ENCODE data around the gene DMXL1.

The DMXL1 gene

GRCh38 chr5:119270960-119271757 lies 200.3 kb downstream of the DMXL1 start:
- no peak overlapping the region for H3K4me3 ChIP-seq (ENCODE audit: low read depth, low read length)
- no peak for TF ChIP-seq CTCF (IDR thresholded peaks at IDR 0.05; ENCODE audit: low read depth, low read length)

GRCh38 chr5:119271758-119272730 lies 201.2 kb downstream of the DMXL1 start:
- no peak overlapping the region for H3K4me3 ChIP-seq (ENCODE audit: low read depth, low read length)
- TF ChIP-seq CTCF (IDR thresholded peaks at IDR 0.05; ENCODE audit: low read depth, low read length): no peak

DNA sequence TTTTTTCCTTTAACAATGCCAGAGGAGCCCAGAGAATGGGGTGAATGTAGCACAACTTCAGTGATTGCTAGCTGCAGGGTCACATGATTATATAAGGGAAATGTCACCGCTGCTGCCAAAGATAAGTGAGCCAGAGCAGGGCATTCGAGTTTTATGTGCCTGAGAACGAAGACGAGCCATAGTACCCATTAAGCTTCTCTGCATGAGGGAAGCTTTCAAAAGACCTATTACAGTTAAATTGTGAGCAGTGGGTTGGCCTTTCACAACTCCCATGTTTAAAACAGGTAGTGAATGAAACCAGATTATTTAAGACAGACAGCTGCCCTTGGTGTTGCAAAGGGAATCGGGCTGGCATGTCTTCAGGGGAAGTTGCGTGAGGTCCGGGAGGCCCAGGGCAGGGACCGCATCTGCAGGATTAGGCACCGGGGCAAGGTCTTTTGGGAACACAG lies 202.5 kb downstream of the DMXL1 start:
- no peak overlapping the region for H3K4me3 ChIP-seq (ENCODE audit: low read depth, low read length)
- no peak for TF ChIP-seq CTCF (IDR thresholded peaks at IDR 0.05; ENCODE audit: low read depth, low read length)

DNA sequence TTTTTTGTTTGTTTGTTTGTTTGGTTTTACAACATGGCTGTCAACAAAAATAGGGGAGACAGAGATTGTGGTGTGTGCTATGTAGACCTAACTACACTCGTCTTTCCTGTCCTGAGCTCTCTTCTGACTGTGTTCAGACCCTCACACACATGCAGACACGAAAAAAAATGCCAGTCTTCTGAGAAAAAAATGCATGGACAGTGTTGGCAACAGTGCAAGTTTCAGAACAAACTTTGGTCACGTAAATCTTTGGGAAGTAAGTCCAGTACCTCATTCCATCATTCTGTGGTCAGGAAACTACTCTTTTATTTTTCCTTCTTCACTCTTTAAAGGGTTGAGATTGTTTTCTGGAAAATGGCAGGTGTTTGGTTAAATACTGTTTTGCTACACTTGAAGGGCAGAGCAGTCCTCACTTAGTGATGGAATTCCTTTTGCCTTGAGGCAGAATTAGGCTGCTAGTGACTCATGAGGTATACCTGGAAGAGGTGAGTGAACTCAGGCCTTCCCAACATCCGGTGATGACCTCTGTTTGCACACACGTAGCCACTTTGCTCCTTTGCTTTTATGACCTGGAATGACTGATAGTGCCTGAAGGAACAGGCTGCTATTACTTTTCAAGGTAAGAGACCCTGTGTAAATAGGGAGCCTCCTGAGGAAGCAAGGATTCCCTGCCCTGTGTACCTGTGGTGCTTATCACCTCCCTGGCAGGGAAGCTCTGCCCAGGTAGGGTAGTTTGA lies 203.3 kb downstream of the DMXL1 start:
- H3K4me3 ChIP-seq (ENCODE audit: low read depth, low read length): no peak overlapping the region
- no peak for TF ChIP-seq CTCF (IDR thresholded peaks at IDR 0.05; ENCODE audit: low read depth, low read length)

DNA sequence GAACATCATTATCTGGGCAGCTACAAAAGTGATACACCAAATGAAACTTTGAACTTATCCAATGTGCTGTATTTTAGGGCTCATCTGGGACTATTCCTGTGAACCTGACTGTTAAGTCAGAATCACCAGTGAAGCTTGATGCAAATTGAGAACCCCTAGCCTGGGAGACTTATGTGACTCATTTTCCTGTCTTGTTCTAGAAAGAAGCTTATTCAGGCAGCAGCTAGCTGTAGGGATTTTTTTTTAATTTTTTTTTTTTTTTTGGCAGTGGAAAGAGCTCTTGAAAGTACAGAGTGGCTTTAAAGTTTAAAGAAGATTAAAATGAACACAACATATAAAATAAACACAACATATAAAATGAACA lies 203.9 kb downstream of the DMXL1 start:
- no peak for TF ChIP-seq CTCF (IDR thresholded peaks at IDR 0.05; ENCODE audit: low read depth, low read length)
- H3K4me3 ChIP-seq (ENCODE audit: low read depth, low read length): no peak overlapping the region

DNA sequence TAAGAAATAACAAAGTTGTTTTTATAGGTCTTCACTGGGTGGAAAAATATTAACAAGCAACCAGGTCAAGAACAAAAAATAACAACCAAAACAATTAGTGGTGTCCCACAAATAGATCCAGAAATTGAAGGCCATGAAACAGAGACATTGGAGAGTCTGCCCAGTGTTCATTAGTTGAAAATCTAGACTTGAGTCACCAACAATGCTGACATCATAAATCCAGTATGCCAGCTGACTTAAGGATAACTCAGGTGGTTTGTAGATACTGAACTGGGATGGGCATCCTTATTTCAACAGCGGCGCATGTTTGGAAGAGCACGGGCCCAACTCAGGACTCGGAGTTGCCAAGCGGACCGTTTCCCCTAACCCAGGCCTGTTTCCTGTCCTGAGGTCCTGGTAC lies 204.3 kb downstream of the DMXL1 start:
- no peak overlapping the region for H3K4me3 ChIP-seq (ENCODE audit: low read depth, low read length)
- no peak for TF ChIP-seq CTCF (IDR thresholded peaks at IDR 0.05; ENCODE audit: low read depth, low read length)

All from WI38 (cell line).